Measurements from ENCODE around the gene FHIT.

GRCh38 chr3:60263191-60263590 lies 988.1 kb downstream of the FHIT start:
- TF ChIP-seq CTCF (IDR thresholded peaks at IDR 0.05; ENCODE audit: poor library complexity) (no peak), EZH2phosphoT487 (IDR thresholded peaks at IDR 0.05; ENCODE audit: low read depth, severe bottlenecking, unreplicated experiment) (no peak), EZH2 (IDR thresholded peaks at IDR 0.05; ENCODE audit: borderline replicate concordance) (no peak)

Data from hepatocyte (in vitro differentiated cells).